Neuronal stem cell (in vitro differentiated cells): ENCODE data around the gene USP24.

Experiments
- DNase-seq: peaks from one replicate; pipeline ENCODE4 v3.0.0-alpha.2; 2013; ENCODE audit warnings: low spot score
- H2AFZ ChIP-seq: one replicate; pipeline ENCODE4 v1.6.1; 2013; ENCODE audit warnings: mild to moderate bottlenecking, low read length, inconsistent platforms
- H2AK5ac ChIP-seq: 2 replicates; pipeline ENCODE4 v1.6.1; 2013; ENCODE audit warnings: low read depth, mild to moderate bottlenecking, inconsistent platforms, low read length, moderate library complexity, mixed read lengths
- H2BK120ac ChIP-seq: 2 replicates; pipeline ENCODE4 v1.6.1; 2013; ENCODE audit warnings: low read depth, mild to moderate bottlenecking, inconsistent platforms, low read length, moderate library complexity, mixed read lengths
- H2BK12ac ChIP-seq: one replicate; pipeline ENCODE4 v1.6.1; 2013; ENCODE audit warnings: low read length, inconsistent platforms
- H2BK15ac ChIP-seq: 2 replicates; pipeline ENCODE4 v1.6.1; 2013; ENCODE audit warnings: mild to moderate bottlenecking, low read length, inconsistent platforms, mixed read lengths
- H2BK5ac ChIP-seq: one replicate; pipeline ENCODE4 v1.6.1; 2013; ENCODE audit warnings: inconsistent platforms, mild to moderate bottlenecking, low read length, moderate library complexity
- H3K14ac ChIP-seq: one replicate; pipeline ENCODE4 v1.6.1; 2013; ENCODE audit warnings: low read length, inconsistent platforms
- H3K18ac ChIP-seq: 2 replicates; pipeline ENCODE4 v1.6.1; 2013; ENCODE audit warnings: low read length, inconsistent platforms
- H3K23ac ChIP-seq: 2 replicates; pipeline ENCODE4 v1.6.1; 2013; ENCODE audit warnings: low read depth, mild to moderate bottlenecking, mixed read lengths, low read length, inconsistent platforms; ENCODE audit not compliant: poor library complexity
- H3K27ac ChIP-seq: replicated peaks from 3 replicates; pipeline ENCODE4 v1.5.1; 2013; ENCODE audit warnings: low read length, inconsistent platforms
- H3K27me3 ChIP-seq, 3 experiments: 2 replicates each; pipeline ENCODE4 v1.6.1; 2013; ENCODE audit warnings: low read length in 3 of 3, mild to moderate bottlenecking in 2 of 3, inconsistent platforms in 1 of 3, low read depth in 1 of 3, mixed read lengths in 1 of 3, moderate library complexity in 1 of 3; ENCODE audit not compliant: control insufficient read depth in 3 of 3, insufficient read depth in 3 of 3
- H3K36me3 ChIP-seq, 2 donors: replicated peaks in 1 of 2; 2 replicates each; pipeline ENCODE4 v1.6.1; 2013; ENCODE audit warnings: low read length in 2 of 2; ENCODE audit not compliant: control insufficient read depth in 2 of 2, insufficient read depth in 2 of 2
- H3K4ac ChIP-seq: 2 replicates; pipeline ENCODE4 v1.6.1; 2013; ENCODE audit warnings: inconsistent platforms, mild to moderate bottlenecking, low read length, moderate library complexity
- H3K4me1 ChIP-seq, 2 donors: 1 replicate in 1 of 2; 2 replicates in 1 of 2; pipeline ENCODE4 v1.6.1; 2013; ENCODE audit warnings: low read length in 2 of 2, low read depth in 1 of 2; ENCODE audit not compliant: control insufficient read depth in 2 of 2, insufficient read depth in 1 of 2
- H3K4me2 ChIP-seq: one replicate; pipeline ENCODE4 v1.6.1; 2013; ENCODE audit warnings: mild to moderate bottlenecking, low read length, inconsistent platforms; ENCODE audit not compliant: insufficient read depth, poor library complexity, severe bottlenecking
- H3K4me3 ChIP-seq, 2 donors: 2 replicates each; pipeline ENCODE4 v1.5.1; 2013; ENCODE audit warnings: low read length in 2 of 2, mild to moderate bottlenecking in 2 of 2, inconsistent platforms in 1 of 2, moderate library complexity in 1 of 2
- H3K79me1 ChIP-seq: one replicate; pipeline ENCODE4 v1.6.1; 2013; ENCODE audit warnings: low read depth, mild to moderate bottlenecking, inconsistent platforms, low read length, moderate library complexity
- H3K9ac ChIP-seq: one replicate; pipeline ENCODE4 v1.6.1; 2013; ENCODE audit warnings: mild to moderate bottlenecking, low read depth, low read length, inconsistent platforms; ENCODE audit not compliant: poor library complexity
- H3K9me3 ChIP-seq, 2 donors: replicated peaks in 1 of 2; 2 replicates each; pipeline versions ENCODE3 to v1.6.1; 2013; ENCODE audit warnings: low read length in 2 of 2, mild to moderate bottlenecking in 2 of 2, inconsistent platforms in 1 of 2, low read depth in 1 of 2, mixed read lengths in 1 of 2, moderate library complexity in 1 of 2; ENCODE audit not compliant: control insufficient read depth in 2 of 2, insufficient read depth in 1 of 2
- H4K8ac ChIP-seq: one replicate; pipeline ENCODE4 v1.6.1; 2013; ENCODE audit warnings: low read depth, mild to moderate bottlenecking, inconsistent platforms, low read length, moderate library complexity
- H4K91ac ChIP-seq: one replicate; pipeline ENCODE4 v1.6.1; 2013; ENCODE audit warnings: low read length, low read depth, mild to moderate bottlenecking, inconsistent platforms; ENCODE audit not compliant: poor library complexity
- WGBS, 2 donors: extraction: QIAGEN DNeasy Blood & Tissue Kit; methylation state at CpG; one replicate each; pipeline ENCODE4 v1.1.7; 2013; ENCODE audit warnings: missing lambda C conversion rate in 2 of 2, mixed read lengths in 1 of 2; ENCODE audit not compliant: insufficient read length in 2 of 2, insufficient replicate concordance in 1 of 2; ENCODE audit errors: extremely low coverage in 2 of 2; 5-methylcytosine and 5-hydroxymethylcytosine counted together

USP24 gene

DNA sequence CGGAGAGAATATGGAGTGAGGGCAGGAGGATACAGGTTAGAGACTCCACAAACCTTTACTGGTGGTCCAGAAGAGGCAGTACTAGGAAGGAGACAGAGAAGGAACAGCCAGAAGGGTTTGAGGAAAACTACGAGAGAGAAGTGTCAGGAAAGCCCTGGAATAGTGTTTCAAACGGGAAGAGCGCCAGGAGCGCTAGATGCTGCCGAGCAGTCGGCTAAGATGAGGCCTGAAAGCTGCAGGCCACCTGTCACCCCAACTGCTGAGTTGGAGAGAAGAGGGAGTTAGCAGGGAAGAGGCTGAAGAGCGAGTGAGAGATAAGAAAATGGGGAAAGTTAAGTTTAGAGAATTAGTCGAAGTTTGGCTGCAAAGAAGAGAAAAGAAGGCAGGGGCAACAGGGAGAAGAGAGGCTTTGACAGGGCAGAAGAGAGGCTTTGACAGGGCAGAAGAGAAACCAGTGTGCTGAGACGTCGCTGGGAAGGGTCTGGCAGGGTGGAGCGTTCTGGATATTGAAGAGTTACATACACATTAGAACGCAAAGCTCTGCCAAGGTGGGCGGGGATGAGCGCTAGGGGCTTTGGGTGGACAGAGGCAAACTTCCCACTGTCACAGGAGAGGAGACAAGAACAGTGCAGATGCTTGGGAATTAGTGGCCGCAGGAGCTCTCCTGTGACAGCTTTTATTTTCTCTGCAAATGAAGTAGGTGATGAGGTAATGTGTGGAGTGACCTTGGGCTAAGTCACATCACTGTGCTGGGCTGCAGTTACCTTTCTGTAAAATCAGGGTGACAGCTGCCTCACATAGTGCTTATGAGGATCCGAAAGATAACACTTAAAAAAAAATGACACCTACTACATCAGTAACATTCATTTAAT, 144.6 kb downstream of the USP24 start:
- H3K27me3 ChIP-seq = no peaks in the 10 kb centered on the region
- no peak overlapping the region for H3K18ac ChIP-seq
- H2BK5ac ChIP-seq = no peak overlapping the region
- H3K79me1 ChIP-seq = no peaks in the 10 kb centered on the region
- H3K23ac ChIP-seq = no peak overlapping the region
- H2AK5ac ChIP-seq = no peak overlapping the region
- H2BK120ac ChIP-seq = peak overlapping the region; percentile 32
- no peak overlapping the region for H2BK12ac ChIP-seq
- no peak overlapping the region for H4K91ac ChIP-seq
- H3K4me2 ChIP-seq = no peak overlapping the region
- peaks cover 48 to 96% of the 10 kb centered on the region in 2 donors for H3K36me3 ChIP-seq
- peaks cover 0 to 1% of the 10 kb centered on the region in 2 donors for H3K4me1 ChIP-seq
- H3K4me3 ChIP-seq = no peak overlapping the region
- no peak overlapping the region for H4K8ac ChIP-seq
- H3K9ac ChIP-seq = no peak overlapping the region
- no peak overlapping the region for H2BK15ac ChIP-seq
- H3K27ac ChIP-seq = no peak overlapping the region
- DNase-seq = no peak
- whole genome bisulfite sequencing, 2 donors = 100% methylated on average over 2 of the region's 17 CpGs
- H2AFZ ChIP-seq = no peak overlapping the region
- H3K14ac ChIP-seq = no peak overlapping the region
- H3K9me3 ChIP-seq = no peaks in the 10 kb centered on the region
- no peak overlapping the region for H3K4ac ChIP-seq

DNA sequence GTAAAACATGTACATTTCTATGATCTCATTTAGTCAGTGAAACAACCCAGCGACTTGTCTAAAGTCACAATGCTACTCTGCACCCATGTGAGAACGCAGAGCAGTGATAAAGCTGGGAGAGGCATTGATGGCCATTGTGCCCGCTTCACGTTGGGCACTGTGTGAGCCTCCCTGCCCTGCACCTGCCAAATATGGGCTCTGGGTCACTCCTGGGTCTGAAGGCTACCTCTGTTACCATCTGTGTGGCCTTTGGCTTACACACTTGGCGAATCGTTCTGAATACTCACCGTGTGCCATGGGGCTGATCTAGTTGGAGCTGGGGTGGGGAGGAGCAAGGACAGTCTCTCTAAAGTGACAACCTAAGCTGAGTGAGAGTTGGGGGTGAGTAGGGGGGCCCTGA, 145.9 kb downstream of the USP24 start:
- DNase-seq = no peak
- H3K4me1 ChIP-seq = peaks cover 0 to 1% of the 10 kb centered on the region in 2 donors
- no peak overlapping the region for H2BK120ac ChIP-seq
- no CpG with 5 or more reads among the region's 7 CpGs for WGBS, 2 donors
- H3K23ac ChIP-seq = no peak overlapping the region
- no peak overlapping the region for H2AFZ ChIP-seq
- H3K18ac ChIP-seq = no peak overlapping the region
- H3K4ac ChIP-seq = no peak overlapping the region
- no peak overlapping the region for H3K4me3 ChIP-seq
- no peak overlapping the region for H3K14ac ChIP-seq
- no peak overlapping the region for H2AK5ac ChIP-seq
- H4K91ac ChIP-seq = no peak overlapping the region
- no peak overlapping the region for H2BK12ac ChIP-seq
- peaks cover 44 to 84% of the 10 kb centered on the region in 2 donors for H3K36me3 ChIP-seq
- H3K9me3 ChIP-seq = no peaks in the 10 kb centered on the region
- H2BK5ac ChIP-seq = no peak overlapping the region
- H2BK15ac ChIP-seq = no peak overlapping the region
- H3K4me2 ChIP-seq = no peak overlapping the region
- no peak overlapping the region for H3K27ac ChIP-seq
- H3K27me3 ChIP-seq = no peaks in the 10 kb centered on the region
- peaks cover under 1% of the 10 kb centered on the region for H3K79me1 ChIP-seq
- H4K8ac ChIP-seq = no peak overlapping the region
- no peak overlapping the region for H3K9ac ChIP-seq

DNA sequence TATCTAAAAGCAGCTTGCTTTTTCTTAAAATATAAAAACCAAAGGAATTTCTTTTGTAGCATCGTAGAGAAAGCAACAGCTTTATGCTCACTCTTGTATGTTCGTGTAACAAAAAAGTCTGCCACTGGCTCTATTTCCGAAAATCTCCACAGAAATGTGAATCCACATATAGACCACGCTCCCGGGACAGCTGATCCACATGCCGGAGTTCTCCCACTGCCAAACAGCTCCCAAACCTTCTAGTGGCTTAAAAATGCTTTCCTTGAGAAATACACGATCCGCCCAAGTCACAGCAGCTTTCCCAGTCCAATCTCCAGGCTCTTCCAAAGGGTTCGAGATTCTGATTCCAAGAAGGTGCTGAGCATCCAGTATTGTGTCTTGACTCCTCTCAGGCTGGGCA, 146.5 kb downstream of the USP24 start:
- peaks cover 0 to 1% of the 10 kb centered on the region in 2 donors for H3K4me1 ChIP-seq
- no peak overlapping the region for H3K9ac ChIP-seq
- no peak overlapping the region for H4K8ac ChIP-seq
- H2AFZ ChIP-seq = no peak overlapping the region
- H2BK15ac ChIP-seq = no peak overlapping the region
- no peak overlapping the region for H3K4me2 ChIP-seq
- no peak overlapping the region for H3K4ac ChIP-seq
- H3K18ac ChIP-seq = no peak overlapping the region
- H3K27ac ChIP-seq = no peak overlapping the region
- no peak overlapping the region for H2BK12ac ChIP-seq
- H3K36me3 ChIP-seq = peaks cover 43 to 78% of the 10 kb centered on the region in 2 donors
- H3K23ac ChIP-seq = no peak overlapping the region
- H2BK5ac ChIP-seq = no peak overlapping the region
- WGBS, 2 donors = no CpG with 5 or more reads among the region's 9 CpGs
- no peak overlapping the region for H4K91ac ChIP-seq
- DNase-seq = no peak
- H3K79me1 ChIP-seq = peaks cover 3% of the 10 kb centered on the region
- H3K4me3 ChIP-seq = no peak overlapping the region
- no peak overlapping the region for H2BK120ac ChIP-seq
- no peak overlapping the region for H2AK5ac ChIP-seq
- no peaks in the 10 kb centered on the region for H3K27me3 ChIP-seq
- H3K9me3 ChIP-seq = no peaks in the 10 kb centered on the region
- H3K14ac ChIP-seq = no peak overlapping the region

DNA sequence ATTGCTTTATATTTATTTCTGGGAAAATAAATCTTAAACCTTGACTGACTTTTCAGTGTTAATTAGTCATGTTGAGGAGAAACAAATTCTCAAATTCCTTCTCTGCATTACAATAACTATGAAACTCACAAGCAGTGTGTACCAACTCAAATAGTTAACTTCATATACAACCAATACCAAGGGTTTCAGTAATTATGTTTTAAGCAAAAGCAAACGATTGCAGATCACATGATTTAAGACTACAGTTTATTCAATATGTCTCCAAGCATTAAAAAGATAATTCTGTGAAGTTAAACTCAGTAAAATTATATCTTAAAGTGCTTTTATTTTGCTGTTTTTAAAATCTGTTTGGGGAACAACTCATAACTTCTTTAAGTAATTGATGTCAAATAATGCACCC, 147.2 kb downstream of the USP24 start:
- Histone ChIP-seq H2AK5ac (no peak overlapping the region), H3K4me3 (no peak overlapping the region), H3K23ac (no peak overlapping the region), H3K18ac (no peak overlapping the region), H3K79me1 (peaks cover 3% of the 10 kb centered on the region), H2BK5ac (no peak overlapping the region), H3K4me1 (peaks cover 0 to 1% of the 10 kb centered on the region in 2 donors), H2BK12ac (no peak overlapping the region), H2BK15ac (no peak overlapping the region), H2AFZ (no peak overlapping the region), H3K4ac (no peak overlapping the region), H2BK120ac (no peak overlapping the region), H3K9me3 (no peaks in the 10 kb centered on the region), H3K4me2 (no peak overlapping the region), H3K27me3 (no peaks in the 10 kb centered on the region), H4K91ac (no peak overlapping the region), H4K8ac (no peak overlapping the region), H3K36me3 (peaks cover 38 to 71% of the 10 kb centered on the region in 2 donors), H3K27ac (no peak overlapping the region), H3K9ac (no peak overlapping the region), H3K14ac (no peak overlapping the region)
- WGBS, 2 donors = no CpG with 5 or more reads among the region's 1 CpG
- DNase-seq = no peak
